SK-N-SH treated with all-trans-retinoic acid at 6 μM for 48 hours (cell line): Measurements from ENCODE around the gene TFB2M.

ENCODE experiments used
- BACH2 ChIP-seq: fragments of 250-450 bp; sonication (Bioruptor Pico); IDR thresholded peaks from 2 replicates; pipeline ENCODE4 v1.9.0; 2021; ENCODE audit warnings: mild to moderate bottlenecking, borderline replicate concordance
- CREB5 ChIP-seq: fragments of 250-450 bp; sonication (Bioruptor Pico); IDR thresholded peaks from 2 replicates; pipeline ENCODE4 v1.5.1; 2020; ENCODE audit warnings: low read depth, mild to moderate bottlenecking, moderate library complexity
- PATZ1 ChIP-seq: fragments of 250-450 bp; sonication (Bioruptor Pico); IDR thresholded peaks from 2 replicates; pipeline ENCODE4 v1.8.0; 2020; ENCODE audit warnings: mild to moderate bottlenecking, moderate library complexity, borderline replicate concordance
- POU6F1 ChIP-seq: fragments of 250-450 bp; sonication (Bioruptor Pico); IDR thresholded peaks from 2 replicates; pipeline ENCODE4 v1.8.0; 2021; ENCODE audit warnings: low read depth, mild to moderate bottlenecking, moderate library complexity, borderline replicate concordance
- RARB ChIP-seq: fragments of 250-450 bp; sonication (Bioruptor Pico); IDR thresholded peaks from 2 replicates; pipeline ENCODE4 v1.8.0; 2021; ENCODE audit warnings: mild to moderate bottlenecking, moderate library complexity
- SNAI2 ChIP-seq: fragments of 250-450 bp; sonication (Bioruptor Pico); IDR thresholded peaks from 2 replicates; pipeline ENCODE4 v1.5.0; 2020; ENCODE audit warnings: mild to moderate bottlenecking, moderate library complexity
- TCF4 ChIP-seq: fragments of 250-450 bp; sonication (Bioruptor Pico); IDR thresholded peaks from 2 replicates; pipeline ENCODE4 v1.8.0; 2021; ENCODE audit warnings: mild to moderate bottlenecking, moderate library complexity, borderline replicate concordance
- TOX ChIP-seq: fragments of 250-450 bp; sonication (Bioruptor Pico); IDR thresholded peaks from 2 replicates; pipeline ENCODE4 v1.8.0; 2021; ENCODE audit warnings: mild to moderate bottlenecking, moderate library complexity, borderline replicate concordance
- TSHZ2 ChIP-seq: fragments of 250-450 bp; sonication (Bioruptor Pico); IDR thresholded peaks from 2 replicates; pipeline ENCODE4 v1.5.0; 2020; ENCODE audit warnings: mild to moderate bottlenecking, moderate library complexity
- ZC3H10 ChIP-seq: fragments of 250-450 bp; sonication (Bioruptor Pico); IDR thresholded peaks from 2 replicates; pipeline ENCODE4 v1.5.1; 2021; ENCODE audit warnings: mild to moderate bottlenecking, moderate library complexity
- ZFP3 ChIP-seq: fragments of 250-450 bp; sonication (Bioruptor Pico); IDR thresholded peaks from 2 replicates; pipeline ENCODE4 v1.5.0; 2020; ENCODE audit warnings: mild to moderate bottlenecking, moderate library complexity
- ZFP30 ChIP-seq: fragments of 450-650 bp; formaldehyde crosslinking; IDR thresholded peaks from 2 replicates; pipeline ENCODE4 v1.5.0; 2022; ENCODE audit warnings: mild to moderate bottlenecking, moderate library complexity
- ZNF70 ChIP-seq: fragments of 450-650 bp; formaldehyde crosslinking; IDR thresholded peaks from 2 replicates; pipeline ENCODE4 v1.5.0; 2020; ENCODE audit warnings: mild to moderate bottlenecking, moderate library complexity
- ZNF8 ChIP-seq: fragments of 450-650 bp; formaldehyde crosslinking; IDR thresholded peaks from 2 replicates; pipeline ENCODE4 v1.5.0; 2020; ENCODE audit warnings: mild to moderate bottlenecking, moderate library complexity

- TF ChIP-seq ZFP3 (no peak), TCF4 (CRISPR knock-in tag) (no peak), PATZ1 (CRISPR knock-in tag) (no peak), ZNF70 (CRISPR knock-in tag) (no peak), TSHZ2 (CRISPR knock-in tag) (no peak), BACH2 (CRISPR knock-in tag) (no peak), POU6F1 (CRISPR knock-in tag) (no peak), TOX (CRISPR knock-in tag) (no peak), CREB5 (CRISPR knock-in tag) (no peak), ZNF8 (no peak), SNAI2 (CRISPR knock-in tag) (no peak), ZFP30 (CRISPR knock-in tag) (no peak), ZC3H10 (no peak), RARB (CRISPR knock-in tag) (no peak)
Measured at GRCh38 chr1:246588159-246588721, 22.2 kb upstream of the TFB2M start.
